Pons (tissue), 1 donor: ENCODE measurements around the gene GPT2.
"Not testable (repeated sequence)": the region's sequence is repeated elsewhere in the genome, so short reads cannot be mapped to it uniquely, and the experiment has no call there.

Experiments
- DNase-seq: peaks from one replicate; pipeline ENCODE4 v3.0.0-alpha.2; 2016; ENCODE audit warnings: low spot score

Gene GPT2

DNA sequence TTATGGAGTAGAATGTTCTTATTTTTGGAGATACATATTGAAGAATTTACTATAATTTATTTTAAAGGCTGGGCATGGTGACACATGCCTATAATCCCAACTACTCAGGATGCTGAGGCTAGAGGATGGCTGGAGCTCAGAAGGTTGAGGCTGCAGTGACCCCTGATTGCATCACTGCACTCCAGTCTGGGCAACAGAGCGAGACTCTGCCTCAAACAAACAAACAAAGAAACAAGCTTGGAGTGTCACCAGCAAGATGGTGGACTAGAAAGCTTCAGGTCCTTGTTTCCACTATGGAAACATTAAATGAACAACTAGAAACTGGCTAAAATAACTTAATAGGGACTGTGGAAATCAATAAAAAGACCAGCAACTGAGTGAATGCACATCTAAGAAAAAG, 17.9 kb upstream of the GPT2 start:
- no peak for DNase-seq

DNA sequence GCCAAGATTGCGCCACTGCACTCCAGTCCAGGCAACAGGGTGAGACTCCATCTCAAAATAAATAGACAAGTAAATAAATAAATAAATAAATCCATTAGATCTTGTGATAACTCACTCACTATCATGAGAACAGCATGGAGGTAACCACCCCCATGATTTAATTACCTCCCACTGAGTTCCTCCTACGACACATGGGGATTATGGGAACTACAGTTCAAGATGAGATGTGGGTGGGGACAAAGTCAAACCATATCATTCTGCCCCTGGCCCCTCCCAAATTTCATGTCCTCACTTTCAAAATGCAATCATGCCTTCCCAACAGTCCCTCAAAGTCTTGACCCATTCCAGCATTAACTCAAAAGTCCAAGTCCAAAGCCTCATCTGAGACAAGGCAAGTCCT, 16.7 kb upstream of the GPT2 start:
- not testable (repeated sequence) for DNase-seq

DNA sequence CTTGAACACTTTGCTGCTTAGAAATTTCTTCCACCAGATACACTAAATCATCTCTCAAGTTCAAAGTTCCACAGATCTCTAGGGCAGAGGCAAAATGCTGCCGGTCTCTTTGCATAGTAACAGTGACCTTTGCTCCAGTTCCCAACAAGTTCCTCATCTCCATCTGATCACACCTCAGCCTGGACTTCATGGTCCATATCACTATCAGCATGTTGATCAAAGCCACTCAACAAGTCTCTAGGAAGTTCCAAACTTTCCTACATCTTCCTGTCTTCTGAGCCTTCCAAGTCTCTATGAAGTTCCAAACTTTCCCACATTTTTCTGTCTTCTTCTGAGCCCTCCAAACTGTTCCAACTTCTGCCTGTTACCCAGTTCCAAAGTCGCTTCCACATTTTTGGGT, 15.3 kb upstream of the GPT2 start:
- not testable (repeated sequence) for DNase-seq

DNA sequence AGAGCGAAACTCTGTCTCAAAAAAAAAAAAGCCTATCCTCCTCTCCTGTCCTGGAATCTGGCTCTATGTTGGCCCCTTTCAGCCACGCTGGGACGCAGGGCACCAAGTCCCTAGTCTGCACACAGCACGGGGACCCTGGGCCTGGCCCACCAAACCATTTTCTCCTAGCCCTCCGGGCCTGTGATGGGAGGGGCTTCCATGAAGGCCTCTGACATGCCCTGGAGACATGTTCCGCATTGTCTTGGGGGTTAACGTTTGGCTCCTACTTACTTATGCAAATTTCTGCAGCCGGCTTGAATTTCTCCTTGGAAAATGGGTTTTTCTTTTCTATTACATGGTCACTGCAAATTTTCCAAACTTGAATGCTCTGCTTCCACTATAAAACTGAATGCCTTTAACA, 12.6 kb upstream of the GPT2 start:
- no peak for DNase-seq

DNA sequence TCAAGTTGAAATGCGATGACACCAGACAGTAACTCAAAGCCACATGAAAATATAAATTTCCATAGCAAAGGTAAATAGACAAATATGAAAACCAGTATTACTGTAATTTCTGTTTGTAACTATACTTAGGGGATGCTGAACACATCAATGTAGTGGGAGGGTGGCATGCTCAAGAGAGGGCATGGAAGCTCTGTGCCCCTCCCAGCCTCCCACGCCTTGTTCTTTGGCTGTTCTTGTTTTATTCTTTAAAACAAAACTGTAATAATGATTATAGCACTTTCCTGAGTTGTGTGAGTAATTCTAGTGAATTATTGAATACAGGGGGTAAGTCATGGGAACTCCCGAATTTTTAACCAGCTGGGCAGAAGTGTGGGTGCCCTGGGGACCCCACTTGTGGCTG, 11.0 kb upstream of the GPT2 start:
- no peak for DNase-seq

DNA sequence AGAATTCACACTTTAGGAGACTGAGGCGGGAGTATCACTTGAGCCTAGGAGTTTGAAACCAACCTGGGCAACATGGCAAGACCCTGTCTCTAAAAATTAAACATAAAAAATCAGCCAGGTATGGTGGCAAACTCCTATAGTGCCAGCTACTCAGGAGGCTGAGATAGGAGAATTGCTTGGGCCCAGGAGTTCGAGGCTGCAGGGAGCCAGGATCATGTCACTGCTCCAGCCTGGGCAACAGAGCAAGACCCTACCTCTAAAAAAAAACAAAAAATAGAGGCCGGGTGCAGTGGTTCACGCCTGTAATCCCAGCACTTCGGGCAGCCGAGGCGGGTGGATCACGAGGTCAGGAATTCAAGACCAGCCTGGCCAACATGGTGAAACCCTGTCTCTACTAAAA, 8.9 kb upstream of the GPT2 start:
- DNase-seq, result no peak

DNA sequence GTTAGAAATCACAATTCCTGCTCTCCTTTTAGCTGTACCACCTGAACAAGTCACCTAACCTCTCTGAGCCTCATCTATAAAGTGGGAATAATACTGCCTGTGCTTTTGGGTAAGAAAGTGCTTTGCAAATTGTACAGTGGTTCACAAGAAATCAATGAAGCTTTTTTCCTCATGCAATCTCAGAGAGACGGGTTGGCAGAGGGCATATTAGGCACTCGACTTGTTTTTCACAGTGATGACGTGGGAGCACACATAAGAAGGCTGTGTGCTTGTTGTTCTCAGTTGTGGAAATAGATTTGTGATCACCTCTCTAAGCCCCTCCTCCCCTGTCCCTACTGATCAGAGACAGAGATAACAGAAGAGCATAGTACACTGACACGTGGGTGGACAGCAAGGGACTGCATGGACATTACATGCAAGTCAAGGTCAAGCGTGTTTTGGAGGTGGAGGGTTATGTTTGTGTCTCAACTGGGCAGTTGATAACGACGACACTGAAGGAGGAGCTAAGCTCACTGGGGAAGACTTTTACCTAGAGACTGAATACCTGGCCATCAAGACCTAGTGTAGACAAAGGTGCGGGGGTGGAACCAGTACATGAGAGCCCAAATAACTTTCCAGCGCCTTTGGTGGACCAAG, 1.7 kb upstream of the GPT2 start:
- DNase-seq, result no peak

DNA sequence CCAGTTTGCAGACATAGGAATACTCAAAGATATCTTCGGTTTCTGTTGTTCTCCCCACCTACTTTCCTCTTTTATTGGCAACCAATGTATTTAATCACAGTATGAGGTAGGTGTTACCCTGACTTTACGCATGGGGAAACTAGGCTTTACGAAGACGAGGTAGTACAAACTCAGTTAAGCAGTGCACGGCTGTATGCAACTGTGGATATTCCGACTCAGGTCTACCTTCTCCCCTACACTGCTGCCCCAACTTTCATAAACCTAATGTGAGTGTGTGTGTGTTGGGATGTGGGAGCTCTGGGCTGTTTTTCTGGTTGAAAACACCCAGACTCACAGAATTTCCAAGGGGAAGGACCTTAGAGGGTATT, 1.2 kb upstream of the GPT2 start:
- no peak for DNase-seq

DNA sequence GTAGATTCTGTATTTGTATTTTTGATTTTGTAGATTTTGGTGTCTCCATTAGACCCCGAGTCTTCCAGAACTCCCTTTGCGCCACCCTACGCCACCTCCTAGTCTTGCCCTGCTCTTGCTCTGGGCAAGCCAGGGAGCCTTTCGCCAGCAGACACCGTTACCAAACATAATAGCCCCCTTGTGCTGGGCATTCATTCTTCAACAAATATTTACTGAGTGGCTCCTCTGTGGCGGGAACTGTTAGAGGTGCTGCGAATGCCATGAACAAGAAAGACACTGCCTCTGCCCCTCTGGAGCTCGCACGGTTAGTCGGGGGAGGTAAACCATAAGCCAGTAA, 841 bp upstream of the GPT2 start:
- DNase-seq, result peak; percentile 74

DNA sequence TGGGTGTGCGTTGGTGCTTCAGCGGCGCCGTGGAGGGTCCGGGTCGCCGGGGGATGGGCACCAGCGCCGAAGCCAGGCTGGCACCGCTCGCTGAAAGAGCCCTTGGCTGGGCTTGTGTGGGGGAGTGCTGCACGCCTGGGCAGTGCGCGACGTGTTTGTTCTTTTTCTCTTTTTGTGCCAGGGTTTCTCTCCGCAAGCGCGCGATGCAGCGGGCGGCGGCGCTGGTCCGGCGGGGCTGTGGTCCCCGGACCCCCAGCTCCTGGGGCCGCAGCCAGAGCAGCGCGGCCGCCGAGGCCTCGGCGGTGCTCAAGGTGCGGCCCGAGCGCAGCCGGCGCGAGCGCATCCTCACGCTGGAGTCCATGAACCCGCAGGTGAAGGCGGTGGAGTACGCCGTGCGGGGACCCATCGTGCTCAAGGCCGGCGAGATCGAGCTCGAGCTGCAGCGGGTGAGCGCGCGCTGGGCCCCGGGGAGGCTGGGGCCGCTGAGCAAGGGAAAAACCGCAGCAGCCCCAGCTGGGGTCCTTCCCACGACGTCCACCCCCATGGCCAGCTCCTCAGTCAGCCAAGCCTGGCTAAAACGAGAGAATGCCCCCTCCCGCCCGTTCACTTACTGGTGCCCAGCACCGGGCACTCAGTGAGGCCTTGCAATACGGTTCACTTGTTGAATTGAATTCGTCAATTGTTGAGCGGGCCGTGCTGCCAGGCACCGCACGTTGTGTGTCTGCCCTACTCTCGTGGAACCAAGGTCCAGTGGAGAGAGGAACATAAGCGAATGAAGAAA, 541 bp downstream of the GPT2 start:
- DNase-seq, result peak; percentile 78

DNA sequence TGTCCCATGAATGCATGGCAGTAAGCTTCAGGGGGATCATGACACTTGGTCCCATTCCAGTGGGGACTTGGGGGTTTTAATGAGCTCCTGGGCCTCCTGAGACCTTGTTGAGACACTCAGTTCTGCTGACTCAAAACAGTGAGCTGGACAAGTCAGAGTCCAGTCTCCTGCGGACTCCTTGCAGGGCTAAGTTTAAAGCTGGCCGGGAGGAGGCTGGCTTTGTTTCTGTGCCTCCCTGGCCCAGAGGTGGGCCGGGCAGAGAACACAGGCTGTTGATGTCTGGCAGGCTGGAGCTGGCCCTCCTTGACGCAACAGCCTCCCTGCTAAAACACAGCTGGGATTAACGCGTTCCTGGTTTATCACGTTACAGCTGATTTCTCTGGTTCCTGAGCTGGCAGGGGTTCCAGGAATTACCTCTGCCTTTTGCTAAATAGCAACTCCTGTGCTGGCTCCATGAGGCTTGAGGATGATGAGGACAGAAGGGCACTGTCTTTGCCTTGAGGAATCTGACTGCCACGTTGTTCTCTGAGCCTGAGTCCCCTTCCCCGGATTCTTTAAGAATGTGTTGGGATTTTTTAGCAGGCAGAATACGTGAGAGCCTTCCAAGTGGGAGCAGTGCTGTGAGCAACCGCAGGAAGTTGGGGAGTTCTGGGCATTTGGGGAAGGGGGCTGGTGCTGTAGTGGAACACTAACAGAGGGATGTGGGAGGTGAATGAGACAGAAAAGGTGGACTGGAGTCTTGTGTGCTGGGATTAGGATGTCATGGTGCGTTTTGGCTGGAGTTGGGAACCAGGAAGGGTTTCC, 2.0 kb downstream of the GPT2 start:
- peak; percentile 37 for DNase-seq

DNA sequence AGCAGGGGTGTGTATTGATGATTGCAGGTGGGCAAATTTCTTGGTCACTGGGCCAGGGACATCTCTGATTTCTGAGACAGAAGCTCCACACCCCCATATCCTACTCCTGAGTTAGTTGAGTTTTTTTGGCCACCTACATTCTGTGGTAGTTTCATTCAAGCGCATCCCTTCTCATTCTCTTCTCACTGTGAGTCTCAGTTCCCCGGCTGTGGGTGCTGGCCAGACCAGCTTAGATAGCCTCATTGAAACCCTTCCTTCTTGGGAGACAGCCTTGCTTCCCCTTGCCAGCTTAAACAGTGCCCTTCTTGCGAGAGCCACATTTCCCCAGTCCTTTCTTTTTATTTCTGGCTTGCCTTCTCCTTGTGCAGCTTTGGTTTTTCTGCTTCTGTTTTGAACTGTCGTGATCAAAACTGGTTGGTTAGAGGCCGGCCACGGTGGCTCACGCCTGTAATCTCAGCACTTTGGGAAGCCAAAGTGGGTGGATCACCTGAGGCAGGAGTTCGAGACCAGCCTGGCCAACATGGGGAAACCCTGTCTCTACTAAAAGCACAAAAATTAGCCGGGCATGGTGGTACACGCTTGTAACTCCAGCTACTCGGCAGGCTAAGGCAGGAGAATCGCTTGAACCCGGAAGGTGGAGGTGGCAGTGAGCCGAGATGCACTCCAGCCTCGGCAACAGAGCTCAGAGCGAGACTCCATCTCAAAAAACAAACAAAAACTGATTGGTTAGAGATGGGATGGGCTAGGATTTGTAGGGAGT, 2.8 kb downstream of the GPT2 start:
- DNase-seq, result no peak

DNA sequence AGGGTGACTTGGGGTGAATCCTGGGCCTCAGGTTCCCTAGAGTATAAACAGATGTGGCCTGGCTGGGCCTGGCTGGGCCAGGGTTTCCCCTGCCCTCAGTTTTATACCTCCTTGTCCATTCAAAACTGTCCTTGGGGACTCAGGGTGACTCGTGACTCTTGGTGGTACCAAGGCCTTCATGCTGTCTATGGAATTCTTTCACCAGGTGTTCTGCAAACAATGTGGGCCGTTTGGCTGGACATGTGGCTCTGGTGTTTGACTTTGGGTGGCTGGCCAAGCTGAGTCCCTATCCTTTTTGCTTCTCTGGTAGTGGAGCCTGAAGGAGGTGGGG, 3.3 kb downstream of the GPT2 start:
- no peak for DNase-seq

DNA sequence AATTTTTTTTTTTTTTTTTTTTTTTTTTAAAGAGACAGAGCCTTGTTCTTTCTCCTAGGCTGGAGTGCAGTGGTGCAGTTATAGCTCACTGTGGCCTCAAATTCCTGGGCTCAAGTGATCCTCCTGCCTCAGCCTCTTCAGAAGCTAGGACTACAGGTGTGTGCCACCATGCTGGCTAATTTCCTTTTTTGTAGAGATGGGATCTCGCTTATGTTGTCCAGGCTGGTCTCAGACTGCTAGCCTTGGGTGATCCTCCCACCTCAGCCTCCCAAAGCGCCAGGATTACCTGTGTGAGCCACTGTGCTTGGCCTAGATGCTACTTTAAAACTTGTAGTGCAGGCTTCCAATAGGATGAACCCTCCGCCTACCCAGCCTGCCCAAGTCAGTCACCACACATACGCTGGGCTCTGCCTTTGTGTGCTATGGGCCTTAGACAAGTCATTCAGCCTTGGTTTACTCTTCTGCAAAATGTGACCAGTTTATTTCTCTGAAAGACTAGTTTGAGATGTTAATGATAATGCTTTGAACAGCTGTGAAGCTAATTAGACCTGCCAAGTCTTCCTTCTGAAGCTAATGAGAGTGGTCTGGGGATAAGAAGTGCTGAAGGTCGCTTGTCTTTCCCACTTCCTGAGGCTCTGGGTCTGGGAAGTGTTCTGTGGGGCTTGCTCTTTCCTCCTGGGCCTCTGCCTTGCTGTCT, 5.2 kb downstream of the GPT2 start:
- no peak for DNase-seq

DNA sequence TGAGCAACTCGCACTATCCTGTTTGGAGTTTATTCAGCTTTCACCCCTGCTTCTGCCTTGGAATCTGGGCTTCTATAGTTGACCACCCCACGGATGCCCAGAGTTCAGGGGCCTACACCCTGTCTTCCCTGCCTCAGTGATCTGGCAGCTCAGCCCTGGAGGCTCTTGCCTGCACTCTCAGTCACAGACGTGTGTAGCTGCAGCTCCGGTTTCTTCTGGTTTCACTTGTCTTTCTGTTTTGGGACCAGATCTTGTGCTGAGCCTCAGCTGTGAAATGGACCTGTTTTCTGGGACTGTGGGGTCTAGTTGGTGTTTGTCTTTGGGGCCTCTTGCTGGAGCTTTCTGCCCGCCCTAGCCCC, 5.8 kb downstream of the GPT2 start:
- DNase-seq, result no peak

DNA sequence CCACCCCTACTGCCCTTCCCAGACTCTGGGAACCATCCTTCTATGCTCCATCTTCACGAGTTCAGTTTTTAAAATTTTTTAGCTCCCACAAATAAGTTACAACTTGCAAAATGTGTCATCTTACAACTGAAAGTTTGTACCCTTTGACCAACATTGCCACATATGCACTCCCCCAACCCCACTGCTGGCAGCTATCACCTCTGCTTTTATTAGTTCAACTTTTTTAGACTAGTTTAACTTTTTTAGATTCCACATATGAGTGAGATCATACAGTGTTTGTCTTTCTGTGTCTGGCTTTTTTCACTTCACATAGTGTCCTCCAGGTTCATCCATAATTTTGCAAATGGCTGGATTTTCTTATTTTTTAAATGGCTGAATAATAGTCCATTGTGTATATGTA, 7.7 kb downstream of the GPT2 start:
- DNase-seq, result no peak

DNA sequence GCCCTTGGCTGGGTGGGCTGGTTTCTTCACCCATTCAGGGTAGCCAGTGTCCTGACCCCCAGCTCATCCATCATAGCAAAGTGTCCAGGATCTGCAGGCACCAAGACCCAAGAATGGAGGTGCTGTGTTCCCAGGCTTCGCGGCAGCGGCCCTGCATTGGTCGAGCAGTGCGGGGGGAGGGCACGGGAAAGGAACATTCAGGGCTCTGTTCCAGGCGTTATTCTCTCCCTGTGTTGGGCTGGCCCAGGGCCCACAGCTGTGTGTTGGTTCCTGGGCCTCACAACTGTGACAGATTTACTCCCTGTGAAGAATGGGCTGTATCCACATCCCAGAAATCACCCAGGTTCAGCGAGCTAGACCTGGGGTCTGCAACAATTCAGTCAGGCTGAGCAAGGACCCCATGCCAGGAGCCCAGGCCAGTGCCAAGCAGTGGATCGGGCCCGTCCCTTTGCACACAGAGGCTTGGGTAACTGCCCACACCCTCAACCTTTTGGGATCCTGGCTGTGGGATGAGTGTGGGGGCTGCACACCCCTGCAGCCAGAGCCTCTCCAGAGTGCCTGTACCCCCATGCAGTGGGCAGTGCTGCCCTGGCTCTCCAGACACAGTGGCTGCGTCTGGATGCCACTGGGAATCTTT, 10.0 kb downstream of the GPT2 start:
- DNase-seq, result peak; percentile 85

DNA sequence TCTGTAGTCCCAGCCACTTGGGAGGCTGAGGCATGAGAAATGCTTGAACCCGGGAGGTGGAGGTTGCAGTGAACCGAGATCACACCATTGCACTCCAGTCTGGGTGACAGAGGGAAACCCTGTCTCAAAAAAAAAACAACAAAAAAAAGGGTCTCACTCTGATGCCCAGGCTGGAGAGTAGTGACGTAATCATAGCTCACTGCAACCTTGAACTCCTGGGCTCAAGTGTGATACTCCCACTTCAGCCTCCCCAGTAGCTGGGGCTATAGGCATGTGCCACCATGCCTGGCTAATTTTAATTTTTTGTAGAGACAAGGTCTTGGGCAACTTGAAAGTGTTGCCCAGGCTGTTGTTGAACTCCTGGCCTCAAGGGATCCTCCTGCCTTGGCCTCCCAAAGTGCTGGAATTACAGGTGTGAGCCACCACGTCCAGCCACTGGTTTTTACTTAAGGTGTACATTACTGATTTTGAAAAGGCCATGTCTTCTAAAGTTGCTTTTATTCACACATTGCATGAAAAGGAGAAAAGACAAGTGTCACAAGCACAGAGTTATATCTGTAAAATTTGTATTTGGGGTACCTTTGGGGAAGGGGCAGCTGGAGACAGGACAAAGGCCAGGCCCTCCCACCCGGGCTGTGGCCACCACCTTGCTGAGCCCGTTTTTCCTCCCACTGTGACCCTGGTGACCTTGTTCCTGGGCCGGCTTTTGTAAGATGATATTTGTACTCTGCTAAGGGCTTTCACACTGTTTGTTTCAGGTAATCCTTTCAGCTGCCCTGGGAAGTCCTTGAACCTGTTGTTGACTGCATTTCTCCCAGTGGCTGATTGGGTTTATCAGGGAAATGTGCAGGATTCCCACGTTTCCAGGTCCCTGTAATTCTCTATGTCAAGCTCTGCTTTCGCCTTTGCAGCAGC, 11.5 kb downstream of the GPT2 start:
- DNase-seq, result no peak

DNA sequence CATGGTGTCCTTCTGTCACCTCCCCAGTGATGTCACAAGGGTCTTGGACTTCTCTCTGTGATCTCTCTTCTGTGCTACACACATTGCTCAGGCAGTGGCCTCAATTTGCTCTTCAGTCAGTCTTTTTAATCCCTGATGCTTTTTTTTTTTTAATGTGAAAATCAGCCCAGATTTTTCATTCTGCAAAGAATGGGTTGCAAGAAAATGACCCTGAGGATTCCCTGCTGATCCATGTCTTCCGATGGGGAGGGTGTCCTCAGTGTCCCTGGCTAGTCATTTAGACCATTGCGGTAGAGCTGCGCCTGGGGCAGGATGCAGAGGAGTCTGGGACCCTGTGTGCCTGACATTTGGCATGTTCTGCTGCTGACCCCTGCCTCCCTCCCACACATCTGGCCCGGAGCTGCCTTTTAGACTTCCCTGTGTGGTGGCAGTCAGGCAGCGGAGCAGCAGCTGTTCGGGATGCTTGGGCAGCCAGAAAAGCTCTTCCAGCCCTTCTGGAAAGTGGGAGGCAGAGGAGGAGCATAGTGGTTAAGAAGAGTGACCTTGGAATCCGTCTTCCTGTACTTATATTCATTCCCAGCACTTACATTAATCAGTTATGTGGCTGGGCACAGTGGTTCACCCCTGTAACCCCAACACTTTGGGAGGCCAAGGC, 12.3 kb downstream of the GPT2 start:
- no peak for DNase-seq

DNA sequence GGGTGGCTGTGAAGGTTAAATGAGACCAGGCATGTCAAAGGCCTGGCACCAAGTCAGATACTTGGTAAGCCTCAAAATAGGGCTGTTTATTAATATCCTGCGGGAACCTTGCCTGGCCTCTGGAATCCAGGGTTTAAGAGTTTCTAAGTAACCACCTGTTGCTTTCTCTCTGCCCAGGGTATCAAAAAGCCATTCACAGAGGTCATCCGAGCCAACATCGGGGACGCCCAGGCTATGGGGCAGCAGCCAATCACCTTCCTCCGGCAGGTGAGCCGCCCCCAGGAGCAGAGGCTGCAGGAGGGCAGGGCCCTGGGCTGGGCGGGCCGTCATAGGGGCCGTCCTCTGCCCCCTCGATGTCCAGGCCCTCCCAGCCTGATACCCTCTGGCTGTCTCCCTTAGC, 13.3 kb downstream of the GPT2 start:
- DNase-seq, result no peak
